UCSD-AML1 (cell line): ENCODE results near the gene REEP3.
"Not testable (repeated sequence)": the region's sequence is repeated elsewhere in the genome, so short reads cannot be mapped to it uniquely, and the experiment has no call there.

Experiments
- DNase-seq: peaks from one replicate; lab custom pipeline; 2025; ENCODE audit not compliant: unreplicated experiment; lab: John Stamatoyannopoulos, UW

The REEP3 gene

DNA sequence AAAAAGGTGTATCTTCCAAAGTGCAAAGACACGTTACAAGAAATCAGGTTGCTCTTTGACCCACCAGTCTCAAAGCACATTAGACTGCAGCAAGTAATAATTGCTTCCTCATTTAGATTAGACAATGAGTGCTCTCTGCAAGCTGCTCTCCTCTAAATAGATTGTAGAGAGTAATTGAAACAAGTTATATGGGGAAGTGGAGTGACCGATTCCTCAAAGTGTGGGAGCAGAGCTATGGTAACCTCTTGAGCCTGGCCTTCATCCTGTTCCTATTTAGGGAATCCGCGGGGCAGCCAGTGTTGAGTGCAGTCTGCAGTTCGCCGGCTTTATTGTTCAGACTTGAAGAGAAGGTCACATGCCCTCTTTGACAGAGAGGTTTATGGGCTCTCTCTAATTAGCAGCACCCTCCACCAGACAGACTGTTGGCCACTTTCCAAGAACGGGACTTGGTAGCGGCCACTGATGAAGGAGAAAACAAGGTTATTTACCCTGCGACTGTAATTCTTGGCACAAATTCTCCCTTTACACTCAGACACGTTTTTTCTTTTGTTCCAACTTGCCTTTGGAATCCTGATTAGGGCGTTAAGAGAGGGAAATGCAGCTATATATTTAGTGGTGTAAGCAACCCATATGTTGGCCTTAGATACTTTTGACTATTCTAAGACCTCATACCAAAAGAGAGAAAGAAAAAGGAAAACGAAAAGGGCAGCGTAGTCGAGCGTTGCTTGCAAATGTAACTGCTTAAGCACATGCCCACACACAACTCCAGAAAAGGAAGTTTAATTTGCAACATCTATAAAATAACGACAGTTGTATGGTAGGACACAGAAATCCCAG is 107.5 kb downstream of the REEP3 start:
- DNase-seq = peak; percentile 69

GRCh38 chr10:63629363-63630084 is 108.3 kb downstream of the REEP3 start:
- DNase-seq = peak; percentile 84

DNA sequence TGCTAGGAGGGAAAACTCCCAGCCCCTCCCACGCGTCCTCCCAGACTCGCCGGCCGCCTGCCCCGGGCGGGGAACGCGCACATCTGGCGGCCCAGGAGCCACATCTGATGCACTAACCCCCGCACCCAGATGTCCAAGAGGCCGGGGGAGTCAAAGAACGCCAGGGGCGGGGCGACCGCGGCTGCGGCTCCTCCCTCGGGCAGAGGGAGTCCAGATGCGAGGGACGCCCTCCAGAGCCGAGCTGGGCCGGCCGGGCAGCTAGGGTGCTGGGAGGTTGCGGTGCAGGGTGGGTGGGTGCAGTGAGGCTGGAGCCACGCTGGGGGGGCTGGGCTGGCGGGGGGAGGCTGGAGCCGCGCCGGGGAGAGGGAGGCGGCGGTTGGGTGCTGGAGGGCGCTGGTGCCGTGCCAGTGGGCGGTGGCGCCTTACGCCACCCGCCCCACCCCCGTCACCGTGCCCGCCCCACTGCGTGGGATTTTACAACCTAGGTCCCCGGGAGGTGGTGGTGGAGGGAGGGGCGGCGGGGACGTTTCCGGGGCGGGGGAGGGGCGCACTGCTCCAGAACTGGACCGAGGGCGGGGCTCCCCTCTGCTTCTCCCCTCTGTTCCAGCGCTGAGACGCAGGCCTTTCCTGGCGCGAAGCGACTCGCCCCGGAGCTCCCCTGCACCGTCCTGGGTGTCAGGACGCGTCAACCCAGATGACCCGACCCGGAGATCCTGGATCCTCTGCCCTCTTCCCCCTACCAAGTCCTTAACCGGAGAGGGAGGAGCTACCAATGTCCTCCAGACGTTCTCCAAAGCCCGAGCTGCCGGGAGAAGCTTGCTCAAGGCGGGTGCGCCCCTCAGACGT is 109.1 kb downstream of the REEP3 start:
- DNase-seq = peak; percentile 89

DNA sequence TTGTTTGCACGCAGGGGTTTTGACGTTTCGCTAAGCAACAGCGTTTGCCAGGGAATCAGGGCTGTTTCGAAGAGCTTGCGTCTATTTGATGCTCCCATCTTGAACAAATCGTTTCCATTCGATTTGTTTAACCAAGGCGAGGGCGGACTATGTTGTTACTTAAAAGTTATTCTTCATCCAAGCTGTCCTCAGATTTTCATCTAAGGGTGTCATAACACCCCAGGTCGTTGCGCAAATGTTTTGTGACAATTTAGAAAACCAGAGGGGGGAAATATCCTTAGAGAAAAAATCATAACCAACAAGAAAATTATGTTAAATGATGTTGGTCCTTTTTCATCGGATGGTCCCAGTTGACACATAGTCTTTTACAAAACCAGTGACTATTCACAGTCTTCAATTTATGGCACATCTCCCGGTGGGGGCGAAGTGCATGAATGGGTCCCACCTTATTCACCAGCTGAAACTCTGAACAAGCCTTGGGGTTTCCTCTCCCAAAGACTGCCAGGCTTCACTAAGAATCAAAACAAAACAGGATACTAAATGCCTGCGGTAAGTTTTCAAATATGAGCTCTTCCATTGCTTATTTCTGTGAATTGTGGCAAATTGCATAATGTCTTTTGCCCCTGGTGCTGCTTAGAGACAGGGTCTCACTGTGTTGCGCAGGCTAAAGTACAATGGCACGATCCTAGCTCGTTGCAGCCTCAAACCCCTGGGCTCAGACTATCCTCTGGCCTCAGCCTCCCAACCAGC is 109.9 kb downstream of the REEP3 start:
- no peak for DNase-seq

DNA sequence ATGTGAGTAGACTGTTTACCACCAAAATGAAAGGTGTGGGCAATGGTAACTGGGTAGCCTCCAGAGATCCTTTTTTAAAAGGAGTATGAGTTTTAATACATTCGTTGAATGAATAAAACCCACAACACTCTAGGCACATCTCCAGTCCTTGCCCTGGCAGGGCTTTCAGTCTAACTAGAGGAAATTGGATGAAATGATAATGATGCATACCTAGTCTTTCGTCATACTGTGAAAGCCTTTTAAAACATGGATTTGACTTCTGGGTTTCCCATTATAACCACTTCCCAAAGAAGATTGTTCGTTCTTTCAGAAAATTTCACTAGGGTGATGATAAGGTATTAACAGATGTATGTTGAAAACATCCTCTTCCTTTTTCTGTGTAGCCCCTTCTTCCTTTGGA is 110.8 kb downstream of the REEP3 start:
- DNase-seq = no peak

GRCh38 chr10:63633677-63634487 is 112.7 kb downstream of the REEP3 start:
- no peak for DNase-seq

DNA sequence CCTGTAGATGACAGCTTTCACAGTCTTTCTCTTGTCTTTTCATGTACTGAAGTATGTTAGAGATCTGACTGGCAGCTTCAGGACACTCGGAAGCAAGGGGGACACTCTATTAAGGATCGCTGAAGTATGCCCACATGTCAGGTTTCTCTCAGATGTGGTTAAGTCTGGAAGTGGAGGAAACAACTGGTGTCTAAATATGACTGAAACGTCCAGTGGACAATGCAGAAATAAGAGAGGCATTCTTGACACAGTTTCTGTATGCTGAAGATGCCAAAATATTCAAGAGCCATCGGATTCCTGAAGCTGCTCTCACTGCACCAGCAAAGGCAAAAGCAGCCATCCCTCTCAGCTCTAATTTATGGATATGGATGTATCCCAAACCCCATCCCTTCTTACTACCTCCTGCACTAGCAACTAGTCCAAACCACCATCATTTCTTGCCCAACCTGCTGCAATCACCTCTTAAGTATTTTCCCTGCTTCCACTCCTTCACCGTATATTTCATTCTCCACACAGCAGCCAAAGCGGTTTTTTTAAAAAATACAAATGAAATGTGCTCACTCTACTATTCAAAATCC is 113.4 kb downstream of the REEP3 start:
- no peak for DNase-seq

GRCh38 chr10:63636812-63637211 is 115.6 kb downstream of the REEP3 start:
- DNase-seq = no peak

DNA sequence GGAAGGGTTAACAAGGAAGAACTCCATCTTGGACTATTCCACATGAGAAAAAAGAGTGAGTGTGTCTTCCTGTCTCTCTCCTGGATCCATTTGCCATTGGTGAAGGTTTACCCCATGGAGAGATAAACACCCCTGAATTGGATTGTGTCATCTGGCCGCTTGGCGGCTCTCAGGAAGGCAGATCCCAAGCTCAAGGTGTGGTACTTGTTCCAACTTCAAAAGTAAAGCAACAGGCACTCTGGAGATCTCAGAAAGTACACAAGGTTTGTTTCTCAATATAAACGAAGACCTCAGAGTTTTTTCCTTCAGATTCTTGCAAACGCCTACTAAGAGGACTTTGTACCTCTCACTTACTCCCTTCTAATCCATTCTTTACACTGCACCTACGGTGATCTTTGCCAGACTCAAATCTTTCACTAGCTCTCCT is 116.7 kb downstream of the REEP3 start:
- no peak for DNase-seq

GRCh38 chr10:63641366-63641765 is 120.2 kb downstream of the REEP3 start:
- DNase-seq = no peak

GRCh38 chr10:63641799-63642198 is 120.6 kb downstream of the REEP3 start:
- no peak for DNase-seq

GRCh38 chr10:63642808-63643207 is 121.6 kb downstream of the REEP3 start:
- no peak for DNase-seq

DNA sequence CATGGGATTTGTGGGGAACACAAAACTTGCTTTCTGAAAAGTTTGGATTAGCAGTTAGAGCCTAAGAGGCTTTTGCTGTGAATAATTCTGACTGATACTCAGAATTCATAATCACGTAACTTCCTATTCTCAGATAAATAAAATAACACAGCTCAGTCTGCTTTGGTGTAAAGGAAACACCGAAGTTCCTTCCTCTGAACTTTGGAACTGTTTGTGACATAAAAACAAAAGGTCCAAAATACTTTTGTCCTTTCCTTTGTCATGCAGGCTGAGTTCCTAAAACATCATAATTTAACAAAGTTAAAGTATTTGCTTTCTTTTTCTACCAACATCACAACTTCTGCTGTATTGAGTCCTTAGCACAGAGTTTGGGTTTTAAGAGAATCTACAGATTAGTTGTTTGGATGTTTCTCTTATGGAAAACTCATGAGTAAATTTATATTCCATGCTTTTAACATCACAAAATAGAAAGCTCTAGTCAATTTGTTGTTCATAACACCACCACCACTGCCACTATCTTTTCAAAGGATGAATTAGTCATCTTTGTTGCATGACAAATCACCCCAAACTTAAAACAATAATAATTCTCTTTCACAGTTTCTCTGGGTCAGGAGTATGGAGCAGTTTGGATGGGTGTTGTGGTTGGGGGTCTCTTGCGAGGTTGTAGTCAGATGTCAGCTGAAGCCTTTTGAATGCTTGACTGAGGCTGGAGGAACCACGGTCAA is 123.4 kb downstream of the REEP3 start:
- no peak for DNase-seq

DNA sequence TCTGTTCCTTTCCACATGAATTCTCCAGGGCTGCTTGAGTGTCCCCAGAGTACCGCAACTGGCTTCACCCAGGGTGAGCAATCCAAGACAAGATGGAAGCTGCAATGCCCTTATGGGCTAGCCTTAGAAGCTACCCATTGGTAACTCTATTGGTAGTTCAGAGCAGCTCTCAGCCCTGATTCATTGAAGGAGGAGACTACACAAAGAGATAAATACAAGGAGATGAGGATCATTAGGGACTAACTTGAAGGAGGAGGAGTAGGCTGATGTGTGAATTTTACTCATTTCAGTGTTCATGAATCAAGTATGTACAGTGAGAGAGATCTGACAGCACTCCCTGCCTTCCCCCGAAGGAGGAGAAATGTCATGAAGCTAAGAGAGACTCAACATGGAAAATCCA is 124.0 kb downstream of the REEP3 start:
- DNase-seq = no peak

DNA sequence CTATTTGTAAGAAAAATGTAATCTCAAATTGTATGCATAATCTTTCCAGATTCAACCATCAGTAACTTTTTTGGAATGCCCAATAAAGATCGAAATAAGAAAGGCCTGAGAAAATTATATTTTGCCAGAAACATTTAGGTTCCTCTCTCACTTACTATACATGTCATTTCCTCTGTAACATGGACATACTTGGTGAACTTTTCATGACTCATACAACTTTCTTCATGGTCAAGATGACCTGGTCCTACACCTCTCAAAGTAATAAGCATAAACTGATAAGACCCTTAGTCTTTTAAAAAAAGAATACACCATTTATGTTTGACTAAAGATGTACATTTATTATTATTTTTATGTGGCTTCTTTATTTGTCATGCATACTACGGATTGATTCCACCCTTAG is 125.3 kb downstream of the REEP3 start:
- DNase-seq = no peak

DNA sequence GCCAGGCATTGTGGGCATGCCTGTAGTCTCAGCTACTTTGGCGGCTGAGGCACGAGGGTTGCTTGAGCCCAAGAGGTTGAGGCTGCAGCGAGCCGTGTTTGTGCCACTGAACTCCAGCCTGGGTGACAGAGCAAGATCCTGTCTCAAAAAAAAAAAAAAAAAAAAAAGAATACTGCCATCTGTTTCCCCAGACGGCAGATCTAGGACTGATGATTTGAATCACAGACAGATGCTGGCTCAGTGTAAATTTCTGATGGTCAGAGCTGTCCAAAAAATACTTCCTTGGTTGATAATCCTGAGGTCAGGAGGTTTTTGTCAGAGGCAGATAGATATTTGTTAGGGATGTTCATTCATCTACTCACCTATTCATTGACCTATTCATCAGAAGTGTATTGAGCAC is 130.7 kb downstream of the REEP3 start:
- DNase-seq = no peak

GRCh38 chr10:63653747-63654146 is 132.5 kb downstream of the REEP3 start:
- no peak for DNase-seq

- no peak for DNase-seq
Observed at GRCh38 chr10:63657761-63658160, 136.6 kb downstream of the REEP3 start.

DNA sequence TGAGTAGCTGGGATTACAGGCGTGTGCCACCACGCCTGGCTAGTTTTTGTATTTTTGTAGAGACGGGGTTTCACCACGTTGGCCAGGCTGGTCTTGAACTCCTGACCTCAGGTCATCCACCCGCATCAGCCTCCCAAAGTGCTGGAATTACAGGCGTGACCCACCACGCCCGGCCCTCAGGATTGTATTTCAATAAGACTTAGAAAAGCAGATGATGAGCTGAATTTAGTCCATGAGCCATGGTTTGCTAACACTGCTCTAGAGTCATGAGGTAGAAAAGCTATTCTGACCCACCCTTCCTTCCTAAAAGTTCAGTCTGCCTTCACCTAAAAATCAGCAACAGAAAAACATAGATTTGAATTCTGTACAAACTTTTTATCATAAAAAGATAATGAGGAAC is 139.7 kb downstream of the REEP3 start:
- not testable (repeated sequence) for DNase-seq
